ENCODE results near the gene MTMR11. TPM values are rescaled to one million over a fixed set of nuclear protein-coding genes. Genes with fewer than 3 reads are reported as not detected.

The MTMR11 gene
- total and polyA plus RNA-seq, 2 of the 13 experiments (the other 11 are each of a cell fraction or from before 2014, with no cell fraction given) = 0.49 to 2.8 TPM

GRCh38 chr1:149885339-149886120 lies 51.1 kb downstream of the MTMR11 start (continued):
- TF ChIP-seq GMEB1 (CRISPR knock-in tag; IDR thresholded peaks at IDR 0.05; ENCODE audit: borderline replicate concordance) (peak; percentile 37; the same call in 1 of the 2 replicates), TOPORS (CRISPR knock-in tag; IDR thresholded peaks at IDR 0.05) (no peak), ZNF276 (CRISPR knock-in tag; IDR thresholded peaks at IDR 0.05; ENCODE audit: low read depth) (no peak), ZNF713 (CRISPR knock-in tag; IDR thresholded peaks at IDR 0.05) (no peak), NFAT5 (CRISPR knock-in tag; IDR thresholded peaks at IDR 0.05) (no peak), ZNF773 (CRISPR knock-in tag; IDR thresholded peaks at IDR 0.05; ENCODE audit: borderline replicate concordance) (no peak), HOXD1 (CRISPR knock-in tag; IDR thresholded peaks at IDR 0.05) (no peak), SP5 (CRISPR knock-in tag; IDR thresholded peaks at IDR 0.05; ENCODE audit: borderline replicate concordance, low read depth) (no peak), TBX3 (IDR thresholded peaks at IDR 0.05; ENCODE audit: borderline replicate concordance) (no peak)
- TF ChIP-seq, protein P1, sequence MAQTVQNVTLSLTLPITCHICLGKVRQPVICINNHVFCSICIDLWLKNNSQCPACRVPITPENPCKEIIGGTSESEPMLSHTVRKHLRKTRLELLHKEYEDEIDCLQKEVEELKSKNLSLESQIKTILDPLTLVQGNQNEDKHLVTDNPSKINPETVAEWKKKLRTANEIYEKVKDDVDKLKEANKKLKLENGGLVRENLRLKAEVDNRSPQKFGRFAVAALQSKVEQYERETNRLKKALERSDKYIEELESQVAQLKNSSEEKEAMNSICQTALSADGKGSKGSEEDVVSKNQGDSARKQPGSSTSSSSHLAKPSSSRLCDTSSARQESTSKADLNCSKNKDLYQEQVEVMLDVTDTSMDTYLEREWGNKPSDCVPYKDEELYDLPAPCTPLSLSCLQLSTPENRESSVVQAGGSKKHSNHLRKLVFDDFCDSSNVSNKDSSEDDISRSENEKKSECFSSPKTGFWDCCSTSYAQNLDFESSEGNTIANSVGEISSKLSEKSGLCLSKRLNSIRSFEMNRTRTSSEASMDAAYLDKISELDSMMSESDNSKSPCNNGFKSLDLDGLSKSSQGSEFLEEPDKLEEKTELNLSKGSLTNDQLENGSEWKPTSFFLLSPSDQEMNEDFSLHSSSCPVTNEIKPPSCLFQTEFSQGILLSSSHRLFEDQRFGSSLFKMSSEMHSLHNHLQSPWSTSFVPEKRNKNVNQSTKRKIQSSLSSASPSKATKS (CRISPR knock-in tag; IDR thresholded peaks at IDR 0.05) = no peak
- TF ChIP-seq, protein P2, sequence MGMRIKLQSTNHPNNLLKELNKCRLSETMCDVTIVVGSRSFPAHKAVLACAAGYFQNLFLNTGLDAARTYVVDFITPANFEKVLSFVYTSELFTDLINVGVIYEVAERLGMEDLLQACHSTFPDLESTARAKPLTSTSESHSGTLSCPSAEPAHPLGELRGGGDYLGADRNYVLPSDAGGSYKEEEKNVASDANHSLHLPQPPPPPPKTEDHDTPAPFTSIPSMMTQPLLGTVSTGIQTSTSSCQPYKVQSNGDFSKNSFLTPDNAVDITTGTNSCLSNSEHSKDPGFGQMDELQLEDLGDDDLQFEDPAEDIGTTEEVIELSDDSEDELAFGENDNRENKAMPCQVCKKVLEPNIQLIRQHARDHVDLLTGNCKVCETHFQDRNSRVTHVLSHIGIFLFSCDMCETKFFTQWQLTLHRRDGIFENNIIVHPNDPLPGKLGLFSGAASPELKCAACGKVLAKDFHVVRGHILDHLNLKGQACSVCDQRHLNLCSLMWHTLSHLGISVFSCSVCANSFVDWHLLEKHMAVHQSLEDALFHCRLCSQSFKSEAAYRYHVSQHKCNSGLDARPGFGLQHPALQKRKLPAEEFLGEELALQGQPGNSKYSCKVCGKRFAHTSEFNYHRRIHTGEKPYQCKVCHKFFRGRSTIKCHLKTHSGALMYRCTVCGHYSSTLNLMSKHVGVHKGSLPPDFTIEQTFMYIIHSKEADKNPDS (CRISPR knock-in tag; IDR thresholded peaks at IDR 0.05) = no peak
- TF ChIP-seq, protein P3, sequence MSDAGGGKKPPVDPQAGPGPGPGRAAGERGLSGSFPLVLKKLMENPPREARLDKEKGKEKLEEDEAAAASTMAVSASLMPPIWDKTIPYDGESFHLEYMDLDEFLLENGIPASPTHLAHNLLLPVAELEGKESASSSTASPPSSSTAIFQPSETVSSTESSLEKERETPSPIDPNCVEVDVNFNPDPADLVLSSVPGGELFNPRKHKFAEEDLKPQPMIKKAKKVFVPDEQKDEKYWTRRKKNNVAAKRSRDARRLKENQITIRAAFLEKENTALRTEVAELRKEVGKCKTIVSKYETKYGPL (CRISPR knock-in tag; IDR thresholded peaks at IDR 0.05) = no peak
